Femur (tissue), 1 donor: ENCODE results near the gene OR7C2.
"Not testable (repeated sequence)": the region's sequence is repeated elsewhere in the genome, so short reads cannot be mapped to it uniquely, and the experiment has no call there.

Experiments
- DNase-seq: peaks from one replicate; pipeline ENCODE4 v3.0.0-alpha.2; 2017

The OR7C2 gene

DNA sequence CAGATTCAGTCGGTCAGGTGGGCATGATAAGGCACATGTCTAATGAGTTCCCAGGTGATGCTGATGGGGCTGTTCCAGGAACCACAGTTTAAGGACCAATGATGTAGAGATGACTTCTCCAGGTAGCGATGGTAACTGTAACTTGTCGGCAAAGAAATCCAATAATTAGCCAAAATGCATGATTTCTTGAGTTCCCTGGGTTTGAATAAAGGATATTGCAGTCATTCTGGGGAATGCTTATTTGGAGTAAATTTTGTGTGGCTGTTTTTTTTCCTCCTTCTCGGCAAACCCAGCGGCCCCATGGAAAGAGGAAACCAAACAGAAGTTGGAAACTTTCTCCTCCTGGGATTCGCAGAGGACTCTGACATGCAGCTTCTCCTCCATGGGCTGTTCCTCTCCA, at the start of gene OR7C2:
Gene OR7C2, plus strand, starts transcription at position 301 of the 400 bp plus-strand sequence. Its CDS starts 0 bp downstream, at position 301.
- DNase-seq = no peak

DNA sequence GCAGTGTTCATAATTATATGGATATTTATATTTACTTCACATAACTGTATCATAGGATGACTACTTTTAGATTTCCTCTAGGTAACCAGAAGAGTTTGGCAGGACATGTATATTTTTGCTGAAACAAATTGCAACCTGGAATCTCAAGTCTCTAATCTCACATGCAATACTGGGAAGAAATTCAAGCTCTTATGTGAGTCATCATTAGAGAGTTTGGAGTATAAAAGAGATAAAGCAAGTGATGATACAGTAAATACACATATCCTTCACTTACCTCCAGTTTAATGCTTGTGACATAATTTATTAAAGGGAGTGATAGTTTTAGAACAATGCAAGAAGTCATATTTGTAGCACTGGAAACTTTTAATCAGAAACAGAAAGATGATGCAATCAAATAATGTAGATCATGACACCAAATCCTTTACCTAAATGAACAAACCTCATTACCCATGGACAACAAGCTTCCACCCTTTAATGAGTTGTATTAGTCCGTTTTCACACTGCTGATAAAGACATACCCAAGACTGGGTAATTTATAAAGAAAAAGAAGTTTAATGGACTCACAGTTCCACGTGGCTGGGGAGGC, 39.5 kb upstream of the OR7C2 start:
- DNase-seq = no peak

DNA sequence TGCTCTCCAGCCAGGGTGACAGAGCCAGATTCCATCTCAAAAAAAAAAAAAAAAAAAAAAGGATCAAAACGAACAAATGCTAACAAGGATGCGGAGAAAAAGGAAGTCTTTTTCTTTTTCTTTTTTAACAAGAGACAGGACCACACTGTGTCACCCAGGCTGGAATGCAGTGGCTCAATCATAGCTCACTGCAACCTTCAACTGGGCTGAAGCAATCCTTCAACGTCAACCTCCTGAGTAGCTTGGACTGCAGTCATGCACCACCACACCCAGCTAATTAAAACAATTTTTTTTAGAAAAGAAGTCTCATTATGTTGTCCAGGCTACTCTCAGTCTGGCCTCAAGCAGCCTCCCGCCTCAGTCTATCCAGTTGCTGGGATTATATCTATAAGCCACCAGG, 34.6 kb upstream of the OR7C2 start:
- DNase-seq = no peak

DNA sequence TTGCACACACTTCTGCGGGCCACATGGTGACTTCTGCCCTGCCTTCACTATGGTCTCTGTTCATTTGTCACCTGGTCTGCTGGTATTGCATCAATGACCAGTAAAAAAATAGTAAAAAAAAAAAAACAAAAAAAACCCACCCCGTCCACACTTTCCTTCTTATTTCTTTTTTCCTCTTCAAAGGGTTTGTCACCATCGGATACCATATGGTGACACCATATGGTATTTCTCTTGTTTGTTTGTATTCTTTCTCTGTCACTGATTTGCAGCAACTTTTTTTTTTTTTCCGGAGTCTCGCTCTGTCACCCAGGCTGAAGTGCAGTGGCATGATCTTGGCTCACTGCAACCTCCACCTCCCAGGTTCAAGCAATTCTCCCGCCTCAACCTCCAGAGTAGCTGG, 26.2 kb upstream of the OR7C2 start:
- DNase-seq = no peak

DNA sequence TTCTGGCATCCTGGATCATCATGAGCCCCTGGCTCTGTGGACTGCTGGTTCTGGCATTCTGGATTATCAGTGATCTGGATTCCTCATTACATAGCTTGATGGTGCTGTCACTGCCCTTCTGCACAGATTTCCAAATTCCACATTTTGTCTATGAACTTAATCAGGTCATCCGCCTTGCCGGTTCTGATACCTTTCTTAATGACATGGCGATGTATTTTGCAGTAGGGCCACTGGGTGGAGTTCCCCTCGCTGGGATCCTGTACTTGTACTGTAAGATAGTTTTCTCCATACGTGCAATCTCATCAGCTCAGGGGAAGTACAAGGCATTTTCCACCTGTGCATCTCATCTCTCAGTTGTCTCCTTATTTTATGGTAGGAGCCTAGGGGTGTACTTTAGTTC, 24.4 kb upstream of the OR7C2 start:
- DNase-seq = no peak

DNA sequence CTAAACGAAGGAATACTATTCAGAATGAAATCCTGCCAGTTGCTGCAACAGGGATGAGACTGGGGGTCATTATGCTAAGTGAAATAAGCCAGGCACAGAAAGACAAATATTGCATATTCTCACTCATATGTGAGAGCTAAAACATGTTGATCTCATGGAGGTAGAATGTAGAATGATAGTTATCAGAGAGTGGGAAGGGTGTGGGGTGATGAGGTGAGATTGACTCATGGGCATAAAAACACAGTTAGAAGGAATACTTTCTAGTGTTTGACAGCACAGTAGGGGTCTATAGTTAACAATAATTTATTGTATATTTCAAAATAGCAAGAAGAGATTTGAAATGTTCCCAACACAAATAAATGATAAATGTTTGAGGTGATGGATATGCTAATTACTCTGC, 7.8 kb upstream of the OR7C2 start:
- no peak for DNase-seq

DNA sequence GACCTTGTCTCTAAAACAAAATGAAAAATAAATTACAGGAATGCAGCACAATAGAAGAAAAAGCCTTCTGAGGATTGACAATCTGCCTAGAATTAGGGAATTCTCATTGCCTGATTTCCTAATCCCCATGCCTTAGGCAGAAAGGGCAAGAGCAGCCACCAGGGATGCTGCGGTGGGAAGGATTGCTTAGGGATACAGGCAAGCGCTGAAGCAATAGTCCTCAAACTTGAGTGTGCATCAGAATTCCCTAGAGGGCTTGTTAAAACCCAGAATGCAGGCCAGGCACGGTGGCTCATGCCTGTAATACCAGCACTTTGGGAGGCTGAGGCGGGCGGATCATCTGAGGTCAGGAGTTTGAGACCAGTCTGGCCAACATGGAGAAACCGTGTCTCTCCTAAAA, 1.0 kb upstream of the OR7C2 start:
- no peak for DNase-seq

DNA sequence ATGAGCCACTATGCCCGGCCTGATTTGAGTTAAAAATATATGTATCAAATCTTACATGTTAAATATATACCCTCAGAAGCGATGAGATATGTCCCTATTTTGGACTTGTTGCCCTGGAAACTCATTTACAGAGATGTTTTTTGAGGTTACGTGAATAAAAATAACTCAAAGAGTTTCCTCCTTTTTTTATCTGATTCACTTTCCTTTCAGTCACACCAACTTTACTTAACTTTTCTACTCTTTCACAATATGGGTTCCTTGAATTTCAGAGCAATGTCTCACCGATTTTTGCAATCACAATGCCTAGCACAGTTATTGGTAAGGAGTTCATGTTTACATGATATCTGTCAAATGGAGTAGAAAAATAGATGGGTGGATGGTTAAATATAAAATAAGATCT, 2.3 kb downstream of the OR7C2 start:
- no peak for DNase-seq

- DNase-seq = no peak
These were observed 3.2 kb downstream of the OR7C2 start for GRCh38 chr19:14944456-14944855.

DNA sequence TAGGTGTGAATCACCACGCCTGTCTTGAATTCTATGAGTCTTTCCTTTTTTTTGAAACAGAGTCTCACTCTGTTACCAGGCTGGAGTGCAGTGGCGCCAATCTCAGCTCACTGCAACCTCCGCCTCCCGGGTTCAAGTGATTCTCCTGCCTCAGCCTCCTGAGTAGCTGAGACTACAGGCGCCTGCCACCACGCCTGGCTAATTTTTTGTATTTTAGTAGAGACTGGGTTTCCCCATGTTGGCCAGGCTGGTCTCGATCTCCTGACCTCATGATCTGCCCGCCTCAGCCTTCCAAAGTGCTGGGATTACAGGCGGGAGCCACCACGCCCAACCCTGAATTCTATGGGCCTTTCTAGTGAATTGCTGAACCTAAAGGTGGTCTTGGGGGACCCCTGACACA, 8.1 kb downstream of the OR7C2 start:
- not testable (repeated sequence) for DNase-seq

DNA sequence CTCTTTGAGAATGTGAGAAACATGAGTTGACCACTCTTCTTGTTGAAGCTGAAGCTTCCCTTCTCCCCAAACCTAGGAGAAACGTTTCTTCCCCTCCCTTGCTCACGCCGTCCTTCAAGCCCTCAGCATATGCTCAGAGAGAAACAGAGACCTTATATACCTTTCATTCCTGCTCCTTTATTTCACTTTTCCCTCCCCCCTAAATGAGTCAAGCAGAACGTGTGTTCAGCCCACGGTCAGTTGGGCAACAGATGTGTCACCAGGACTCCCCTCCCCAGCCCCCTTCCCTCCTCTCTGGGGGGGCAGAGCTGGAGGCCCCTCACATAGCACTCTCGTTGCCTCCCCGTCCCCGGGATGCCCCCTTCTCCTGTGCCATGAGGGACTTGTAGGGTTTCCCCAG, 8.6 kb downstream of the OR7C2 start:
- no peak for DNase-seq

DNA sequence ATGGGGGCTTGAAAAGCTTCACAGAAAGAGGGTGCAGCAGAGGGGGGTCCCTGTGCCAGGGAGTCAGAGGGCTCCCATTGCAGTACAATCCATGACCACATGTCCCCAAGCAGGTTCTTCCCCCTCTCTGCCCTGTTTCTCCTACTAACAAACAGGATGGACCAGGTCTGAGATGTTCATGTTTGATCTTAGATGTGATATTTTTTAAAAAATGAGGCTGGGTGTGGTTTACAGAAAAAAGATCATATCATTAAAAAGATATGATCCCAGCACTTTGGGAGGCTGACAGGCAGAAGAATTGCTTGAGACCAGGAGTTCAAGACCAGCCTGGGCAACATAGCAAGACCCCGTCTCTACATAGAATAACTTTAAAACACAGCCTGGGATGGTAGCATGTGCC, 9.1 kb downstream of the OR7C2 start:
- DNase-seq = no peak

- DNase-seq = no peak
These were observed 11.5 kb downstream of the OR7C2 start for GRCh38 chr19:14952767-14953166.

GRCh38 chr19:14954071-14954655, 12.9 kb downstream of the OR7C2 start:
- DNase-seq = no peak

- no peak for DNase-seq
These were observed 16.2 kb downstream of the OR7C2 start for GRCh38 chr19:14957464-14957863.

- no peak for DNase-seq
These were observed 18.0 kb downstream of the OR7C2 start for GRCh38 chr19:14959263-14959662.

- no peak for DNase-seq
These were observed 20.8 kb downstream of the OR7C2 start for GRCh38 chr19:14961956-14962685.

GRCh38 chr19:14968247-14968646, 27.0 kb downstream of the OR7C2 start:
- no peak for DNase-seq

DNA sequence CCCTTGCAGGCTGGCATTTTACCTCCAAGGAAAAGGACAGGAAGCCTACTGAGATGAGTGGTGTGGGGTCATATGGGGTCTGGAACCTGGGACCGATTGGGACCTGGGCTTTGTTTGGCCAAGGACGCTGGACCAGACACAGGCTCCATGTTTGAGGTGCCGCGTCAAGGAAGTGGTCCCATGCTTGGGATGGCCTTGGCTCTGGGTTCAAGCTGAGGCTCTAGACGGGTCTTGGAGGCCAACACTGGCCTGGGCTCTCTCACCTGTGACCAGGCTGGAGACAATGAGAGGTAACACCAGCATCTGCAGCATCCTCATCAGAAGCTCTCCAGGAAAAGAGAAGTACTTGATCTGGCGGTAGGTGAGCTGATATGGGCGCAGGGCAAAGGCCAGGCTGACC, 30.2 kb downstream of the OR7C2 start:
- DNase-seq = no peak

GRCh38 chr19:14972676-14973075, 31.4 kb downstream of the OR7C2 start:
- no peak for DNase-seq

- DNase-seq = no peak
These were observed 33.2 kb downstream of the OR7C2 start for GRCh38 chr19:14974488-14974887.

DNA sequence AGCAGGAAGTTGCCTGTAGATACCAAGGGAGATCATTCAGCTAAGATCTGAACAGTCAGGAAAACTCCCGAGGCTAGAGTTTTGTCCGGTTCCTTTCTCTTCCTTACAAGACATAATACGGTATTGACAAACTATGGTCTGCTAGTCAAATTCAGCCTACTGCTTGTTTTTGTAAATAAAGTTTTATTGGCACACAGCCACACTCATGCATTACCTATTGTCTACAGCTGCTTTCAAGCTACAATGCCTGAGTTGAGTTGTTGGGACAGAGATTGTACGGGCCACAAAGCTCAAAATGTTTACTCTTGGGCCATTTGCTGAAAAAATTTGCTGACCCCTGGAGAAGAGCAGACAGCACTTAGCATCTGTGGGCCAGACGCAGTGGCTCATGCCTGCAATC, 35.8 kb downstream of the OR7C2 start:
- no peak for DNase-seq

- no peak for DNase-seq
These were observed 37.0 kb downstream of the OR7C2 start for GRCh38 chr19:14978161-14978776.
